NCI-H146 treated with DMSO at 0.1 percent for 48 hours (cell line): Measurements from ENCODE around the gene AKT2.

Experiments
- DNase-seq: peaks from one replicate; lab custom pipeline; 2025; ENCODE audit not compliant: unreplicated experiment; lab: John Stamatoyannopoulos, UW

The AKT2 gene

GRCh38 chr19:40192758-40193586, 92.2 kb downstream of the AKT2 start:
- no peak for DNase-seq

DNA sequence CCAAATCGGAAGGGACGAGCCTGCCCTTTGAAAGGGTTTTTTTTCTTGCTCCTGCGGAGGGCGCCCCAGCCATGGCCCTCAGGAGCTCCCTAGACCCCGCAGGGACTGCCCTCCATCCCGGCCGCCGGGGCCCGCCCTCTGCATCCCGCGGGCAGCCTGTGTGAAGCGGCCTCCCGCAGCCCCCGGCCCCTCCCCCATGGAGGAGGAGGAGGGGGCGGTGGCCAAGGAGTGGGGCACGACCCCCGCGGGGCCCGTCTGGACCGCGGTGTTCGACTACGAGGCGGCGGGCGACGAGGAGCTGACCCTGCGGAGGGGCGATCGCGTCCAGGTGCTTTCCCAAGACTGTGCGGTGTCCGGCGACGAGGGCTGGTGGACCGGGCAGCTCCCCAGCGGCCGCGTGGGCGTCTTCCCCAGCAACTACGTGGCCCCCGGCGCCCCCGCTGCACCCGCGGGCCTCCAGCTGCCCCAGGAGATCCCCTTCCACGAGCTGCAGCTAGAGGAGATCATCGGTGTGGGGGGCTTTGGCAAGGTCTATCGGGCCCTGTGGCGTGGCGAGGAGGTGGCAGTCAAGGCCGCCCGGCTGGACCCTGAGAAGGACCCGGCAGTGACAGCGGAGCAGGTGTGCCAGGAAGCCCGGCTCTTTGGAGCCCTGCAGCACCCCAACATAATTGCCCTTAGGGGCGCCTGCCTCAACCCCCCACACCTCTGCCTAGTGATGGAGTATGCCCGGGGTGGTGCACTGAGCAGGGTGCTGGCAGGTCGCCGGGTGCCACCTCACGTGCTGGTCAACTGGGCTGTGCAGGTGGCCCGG, 93.1 kb downstream of the AKT2 start:
- peak; percentile 8 for DNase-seq

GRCh38 chr19:40190891-40191835, 94.0 kb downstream of the AKT2 start, which contains the start of gene MAP3K10:
Gene MAP3K10, plus strand, starts transcription at chr19:40191426. Its CDS starts 606 bp downstream, at chr19:40192032.
- DNase-seq: peak; percentile 45

- no peak for DNase-seq
Observed at GRCh38 chr19:40184273-40184672, 100.9 kb downstream of the AKT2 start.
